Measurements from ENCODE around the gene CEP128.

- TF ChIP-seq POLR2A (IDR thresholded peaks at IDR 0.05; ENCODE audit: low read length) (no peak), GATA1 (IDR thresholded peaks at IDR 0.05; ENCODE audit: low read depth, low read length) (no peak)
Measured at GRCh38 chr14:80464531-80465149, 476.9 kb downstream of the CEP128 start.

All from erythroblast (primary cell).